GM12878 (cell line): ENCODE data around the gene PPP1R14D. TPM values are rescaled to one million over a fixed set of nuclear protein-coding genes. Genes with fewer than 3 reads are reported as not detected.

ENCODE experiments used
- ATAC-seq: fragments of 200-7000 bp; cut with Tn5 transposase; 3 replicates; pipeline ENCODE4 v1.9.1; 2020; ENCODE audit warnings: mild to moderate bottlenecking, moderate library complexity
- BruUV-seq: library from RNA; stranded (reverse); fragments of 400-500 nt; replicated peaks from 2 replicates; lab custom pipeline; 2021; lab: Mats Ljungman, UMichigan
- CTCF ChIA-PET: fragments of 300-600 bp; sonication (Branson Sonifier 250); formaldehyde crosslinking; extraction: SDS; loops from one replicate; lab custom pipeline; 2021; ENCODE audit warnings: inconsistent platforms; lab: Yijun Ruan, JAX
- POLR2A ChIA-PET: fragments of 350-600 bp; formaldehyde crosslinking; extraction: SDS; loops from one replicate; lab custom pipeline; 2021; ENCODE audit warnings: inconsistent platforms; lab: Charles Lee
- RAD21 ChIA-PET: fragments of 300-600 bp; sonication (Branson Sonifier 250); formaldehyde crosslinking; loops from one replicate; lab custom pipeline; 2023; ENCODE audit warnings: antibody characterized with exemption; ENCODE audit not compliant: unreplicated experiment; lab: Charles Lee
- SMC1A ChIA-PET: fragments of 300-600 bp; sonication (Branson Sonifier 250); formaldehyde crosslinking; loops from one replicate; lab custom pipeline; 2023; ENCODE audit not compliant: unreplicated experiment, uncharacterized antibody; lab: Charles Lee
- DNase-seq: peaks from one replicate; pipeline ENCODE4 v3.0.0-alpha.2; 2011; ENCODE audit warnings: low read depth, low spot score
- FAIRE-seq: peaks from 3 replicates; lab custom pipeline; 2011; peaks lifted over from hg19 to GRCh38; lab: Jason Lieb, UNC
- H2AFZ ChIP-seq: 2 replicates; pipeline ENCODE4 v1.6.0; 2011; ENCODE audit warnings: low read depth, low read length, control low read depth; ENCODE audit not compliant: control insufficient read depth
- H3K27ac ChIP-seq: 2 replicates; pipeline ENCODE4 v1.5.1; 2011; ENCODE audit warnings: control low read depth; ENCODE audit not compliant: control insufficient read depth, insufficient read depth
- H3K27me3 ChIP-seq, 2 experiments: replicated peaks in 1 of 2; 2 replicates each; pipeline versions ENCODE4 v1.6.0 to v1.6.1; 2011; ENCODE audit warnings: low read length in 1 of 2; ENCODE audit not compliant: control insufficient read depth in 2 of 2, insufficient read depth in 2 of 2
- H3K36me3 ChIP-seq, 2 experiments: 2 replicates each; pipeline ENCODE4 v1.5.1; 2011; ENCODE audit warnings: low read length in 1 of 2; ENCODE audit not compliant: control insufficient read depth in 2 of 2, insufficient read depth in 2 of 2
- H3K4me1 ChIP-seq: 2 replicates; pipeline ENCODE4 v1.6.1; 2011; ENCODE audit warnings: mild to moderate bottlenecking, low read length, moderate library complexity, mixed read lengths; ENCODE audit not compliant: control insufficient read depth, insufficient read depth
- H3K4me2 ChIP-seq: 2 replicates; pipeline ENCODE4 v1.6.0; 2011; ENCODE audit warnings: control low read depth; ENCODE audit not compliant: control insufficient read depth, insufficient read depth
- H3K4me3 ChIP-seq: fragments of 200-600 bp; sonication (generic); 2 replicates; pipeline ENCODE4 v1.5.1; 2016
- H3K79me2 ChIP-seq: 2 replicates; pipeline ENCODE4 v1.6.0; 2011; ENCODE audit warnings: low read length; ENCODE audit not compliant: control insufficient read depth, insufficient read depth
- H3K9ac ChIP-seq: 2 replicates; pipeline ENCODE4 v1.8.0; 2011; ENCODE audit warnings: low read length, control low read depth, mixed read lengths; ENCODE audit not compliant: control insufficient read depth, insufficient read depth
- H3K9me3 ChIP-seq: replicated peaks from 3 replicates; pipeline ENCODE4 v1.5.1; 2011; ENCODE audit warnings: mild to moderate bottlenecking, low read length; ENCODE audit not compliant: control insufficient read depth, insufficient read depth
- H4K20me1 ChIP-seq: 2 replicates; pipeline ENCODE4 v1.6.0; 2011; ENCODE audit not compliant: control insufficient read depth, insufficient read depth
- CBFB ChIP-seq: IDR thresholded peaks from 2 replicates; pipeline ENCODE4 v1.6.1; 2016; ENCODE audit warnings: antibody characterized with exemption, low read depth
- CREB1 ChIP-seq: IDR thresholded peaks from 2 replicates; pipeline ENCODE4 v1.6.1; 2012; ENCODE audit warnings: low read depth, mild to moderate bottlenecking, inconsistent platforms
- EED ChIP-seq: sonication (generic); IDR thresholded peaks from 2 replicates; pipeline ENCODE4 v1.6.1; 2016; ENCODE audit warnings: antibody characterized with exemption, low read depth
- GATAD2B ChIP-seq: fragments of 450-650 bp; conservative IDR thresholded peaks from 2 replicates; pipeline ENCODE4 v1.6.1; 2017; ENCODE audit warnings: low read depth, mild to moderate bottlenecking, moderate library complexity
- HDGF ChIP-seq: fragments of 450-650 bp; IDR thresholded peaks from 2 replicates; pipeline ENCODE4 v1.6.1; 2016; ENCODE audit warnings: antibody characterized with exemption
- IKZF1 ChIP-seq: fragments of 450-650 bp; conservative IDR thresholded peaks from 2 replicates; pipeline ENCODE4 v1.6.1; 2017; ENCODE audit warnings: antibody characterized with exemption, mild to moderate bottlenecking
- RCOR1 ChIP-seq: conservative IDR thresholded peaks from 2 replicates; pipeline ENCODE4 v1.6.1; 2012; ENCODE audit warnings: low read depth, low read length, improper control_type of control experiment
- SMARCA5 ChIP-seq: fragments of 450-650 bp; IDR thresholded peaks from 2 replicates; pipeline ENCODE4 v1.6.1; 2017; ENCODE audit warnings: mild to moderate bottlenecking
- ZNF24 ChIP-seq: fragments of 450-650 bp; IDR thresholded peaks from 2 replicates; pipeline ENCODE4 v1.6.1; 2017; ENCODE audit warnings: antibody characterized with exemption, mild to moderate bottlenecking
- whole genome bisulfite sequencing: methylation state at CpG from one replicate; pipeline ENCODE4 v1.1.6; 2016; ENCODE audit warnings: low lambda C conversion rate; ENCODE audit not compliant: insufficient replicate concordance, insufficient coverage; ENCODE audit errors: missing lambda C conversion rate; 5-methylcytosine and 5-hydroxymethylcytosine counted together
- in situ Hi-C: fragments of 300-500 bp; cut with MboI; formaldehyde crosslinking; loops from 9 replicates; pipeline ENCODE4 v1.14.3; 2018; ENCODE audit warnings: mixed read lengths
- intact Hi-C: fragments of 100-400 bp; cut with micrococcal nuclease; formaldehyde crosslinking; loops from one replicate; pipeline ENCODE4 v1.14.2; 2022; ENCODE audit not compliant: unreplicated experiment
- polyA plus RNA-seq, 11 experiments: library from polyadenylated mRNA; depleted of rRNA in 4 of 11; unstranded in 6 of 11; stranded (reverse) in 5 of 11; fragments of >200 nt; fragmentation: Nextera tagmentation in 4 of 11; fragmentation: Illumina TruSeq in 1 of 11; extraction: Ambion mirVana in 4 of 11; extraction: Trizol in 1 of 11; gene quantifications; 1 replicate in 1 of 11; 2 replicates in 10 of 11; pipeline versions ENCODE4 v1.2.1 to v1.2.3, GENCODE V29; 2011 to 2016; ENCODE audit warnings: inconsistent platforms in 2 of 11, missing spikeins in 2 of 11, low read depth in 1 of 11
- total RNA-seq, 4 experiments: library from RNA; depleted of rRNA in 3 of 4; stranded (reverse); fragments of >200 nt in 3 of 4; fragmentation: Illumina TruSeq in 1 of 4; extraction: Trizol in 1 of 4; gene quantifications; 2 replicates each; pipeline versions ENCODE4 v1.2.1 to v1.2.3, GENCODE V29; 2013 to 2021
- TF ChIP-seq, protein P1 (sequence below): fragments of 450-650 bp; IDR thresholded peaks from 2 replicates; pipeline ENCODE4 v1.6.1; 2017; ENCODE audit warnings: mild to moderate bottlenecking, moderate library complexity
- TF ChIP-seq, protein P2 (sequence below): IDR thresholded peaks from 2 replicates; pipeline ENCODE4 v1.6.1; 2012; ENCODE audit warnings: low read depth, low read length, improper control_type of control experiment
- TF ChIP-seq, protein P3 (sequence below): fragments of 450-650 bp; IDR thresholded peaks from 2 replicates; pipeline ENCODE4 v1.6.1; 2017; ENCODE audit warnings: low read depth, mild to moderate bottlenecking, moderate library complexity
- TF ChIP-seq, protein P4 (sequence below): fragments of 450-650 bp; IDR thresholded peaks from 2 replicates; pipeline ENCODE4 v1.6.1; 2014; ENCODE audit warnings: mild to moderate bottlenecking
- TF ChIP-seq, protein P5 (sequence below): fragments of 450-650 bp; IDR thresholded peaks from 2 replicates; pipeline ENCODE4 v1.6.1; 2016; ENCODE audit warnings: mild to moderate bottlenecking

The PPP1R14D gene
- total and polyA plus RNA-seq, 10 of the 15 experiments (the other 5 are each of a cell fraction or from before 2014, with no cell fraction given): 0.10 TPM; not detected in 9

DNA sequence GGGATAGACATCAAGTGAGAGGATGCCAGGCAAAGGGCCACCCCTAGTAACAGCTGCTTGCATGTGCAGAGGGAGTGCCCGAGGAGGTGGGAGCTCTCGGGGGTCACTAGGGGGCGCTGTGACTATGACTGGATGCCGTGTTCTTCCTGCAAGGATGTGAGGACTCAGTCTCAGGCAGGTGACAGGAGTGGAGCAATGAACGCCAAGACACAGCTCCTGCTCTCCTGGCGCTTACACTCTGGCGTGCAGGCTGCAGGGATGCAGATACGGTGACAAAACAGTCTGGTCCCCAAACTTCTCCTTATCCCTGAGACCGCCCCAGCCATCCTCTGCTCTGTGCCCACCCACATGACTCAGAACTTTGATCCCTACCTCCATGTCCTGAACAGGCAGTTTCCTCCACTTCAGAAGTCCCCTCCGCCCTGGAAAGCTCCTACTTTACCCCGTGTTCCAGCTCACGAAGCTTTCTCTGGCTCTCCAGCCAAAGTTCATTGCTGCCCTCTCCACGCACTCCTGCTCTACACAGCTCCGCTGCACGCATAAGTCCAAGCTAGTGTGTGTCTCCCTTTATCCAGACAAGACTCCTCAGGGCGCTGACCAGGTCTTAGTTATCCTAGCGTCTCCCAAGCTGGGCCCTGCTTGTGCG lies 30.8 kb upstream of the PPP1R14D start:
- POLR2A ChIA-PET: interaction anchor here (0.6 to 1.3 kb wide), 8 partner anchors 12 to 180 kb away, joined by 3 to 5 read pairs (median 3); partner anchors contain the start of gene SPINT1
- FAIRE-seq (peak; percentile 96), ATAC-seq (peak; percentile 94), DNase-seq (no peak)
- no TSS peak for BruUV-seq
- WGBS: 33% methylated on average over 18 of the region's 18 CpGs
- RAD21 ChIA-PET: interaction anchor here (0.5 to 4.0 kb wide), 12 partner anchors 14 to 577 kb away, joined by 3 to 41 read pairs (median 4); partner anchors contain the start of genes DNAJC17, SPINT1 and ZFYVE19
- H3K36me3 ChIP-seq: peaks cover 0 to under 1% of the 10 kb centered on the region in 2 experiments; a peak in 2 of 4 replicates
- peaks cover 4% of the 10 kb centered on the region for H3K4me1 ChIP-seq
- SMC1A ChIA-PET: interaction anchor here (0.8 to 8.5 kb wide), 16 partner anchors 9 to 685 kb away, joined by 3 to 290 read pairs (median 6); partner anchors contain the start of genes DNAJC17, RHOV, RPAP1 and SPINT1
- H4K20me1 ChIP-seq: no peaks in the 10 kb centered on the region
- H3K27me3 ChIP-seq: no peaks in the 10 kb centered on the region
- no peak overlapping the region for H3K27ac ChIP-seq
- peak overlapping the region; percentile 70 for H2AFZ ChIP-seq
- H3K4me2 ChIP-seq: no peak overlapping the region; the same call in 1 of the 2 replicates
- no peak overlapping the region for H3K9ac ChIP-seq
- no peaks in the 10 kb centered on the region for H3K9me3 ChIP-seq
- intact Hi-C loops (loop anchor here (2.0 kb wide), 1 partner anchor 13 kb away; no protein-coding TSS in a partner anchor), in situ Hi-C loops (loop anchor here (5.0 kb wide), 1 partner anchor 33 kb away; the partner anchor contains the start of gene VPS18)
- no peak overlapping the region for H3K4me3 ChIP-seq
- no peaks in the 10 kb centered on the region for H3K79me2 ChIP-seq
- CTCF ChIA-PET: interaction anchor here (0.6 to 7.5 kb wide), 26 partner anchors 13 to 580 kb away, joined by 3 to 140 read pairs (median 4); partner anchors contain the start of genes DNAJC17, EXD1, SPINT1 and ZFYVE19
- TF ChIP-seq HDGF (peak; percentile 62; the same call in 1 of the 2 replicates), IKZF1 (peak; percentile 63), RCOR1 (0 out of 2 replicates have a peak, but pooled peaks have one; percentile 42), CREB1 (no peak), GATAD2B (no peak), EED (0 out of 2 replicates have a peak, but pooled peaks have one; percentile 37), ZNF24 (peak; percentile 55; the same call in 1 of the 2 replicates), SMARCA5 (peak; percentile 62; the same call in 1 of the 2 replicates), CBFB (no peak)
- TF ChIP-seq, protein P1, sequence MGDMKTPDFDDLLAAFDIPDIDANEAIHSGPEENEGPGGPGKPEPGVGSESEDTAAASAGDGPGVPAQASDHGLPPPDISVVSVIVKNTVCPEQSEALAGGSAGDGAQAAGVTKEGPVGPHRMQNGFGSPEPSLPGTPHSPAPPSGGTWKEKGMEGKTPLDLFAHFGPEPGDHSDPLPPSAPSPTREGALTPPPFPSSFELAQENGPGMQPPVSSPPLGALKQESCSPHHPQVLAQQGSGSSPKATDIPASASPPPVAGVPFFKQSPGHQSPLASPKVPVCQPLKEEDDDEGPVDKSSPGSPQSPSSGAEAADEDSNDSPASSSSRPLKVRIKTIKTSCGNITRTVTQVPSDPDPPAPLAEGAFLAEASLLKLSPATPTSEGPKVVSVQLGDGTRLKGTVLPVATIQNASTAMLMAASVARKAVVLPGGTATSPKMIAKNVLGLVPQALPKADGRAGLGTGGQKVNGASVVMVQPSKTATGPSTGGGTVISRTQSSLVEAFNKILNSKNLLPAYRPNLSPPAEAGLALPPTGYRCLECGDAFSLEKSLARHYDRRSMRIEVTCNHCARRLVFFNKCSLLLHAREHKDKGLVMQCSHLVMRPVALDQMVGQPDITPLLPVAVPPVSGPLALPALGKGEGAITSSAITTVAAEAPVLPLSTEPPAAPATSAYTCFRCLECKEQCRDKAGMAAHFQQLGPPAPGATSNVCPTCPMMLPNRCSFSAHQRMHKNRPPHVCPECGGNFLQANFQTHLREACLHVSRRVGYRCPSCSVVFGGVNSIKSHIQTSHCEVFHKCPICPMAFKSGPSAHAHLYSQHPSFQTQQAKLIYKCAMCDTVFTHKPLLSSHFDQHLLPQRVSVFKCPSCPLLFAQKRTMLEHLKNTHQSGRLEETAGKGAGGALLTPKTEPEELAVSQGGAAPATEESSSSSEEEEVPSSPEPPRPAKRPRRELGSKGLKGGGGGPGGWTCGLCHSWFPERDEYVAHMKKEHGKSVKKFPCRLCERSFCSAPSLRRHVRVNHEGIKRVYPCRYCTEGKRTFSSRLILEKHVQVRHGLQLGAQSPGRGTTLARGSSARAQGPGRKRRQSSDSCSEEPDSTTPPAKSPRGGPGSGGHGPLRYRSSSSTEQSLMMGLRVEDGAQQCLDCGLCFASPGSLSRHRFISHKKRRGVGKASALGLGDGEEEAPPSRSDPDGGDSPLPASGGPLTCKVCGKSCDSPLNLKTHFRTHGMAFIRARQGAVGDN: peak; percentile 46
- TF ChIP-seq, protein P2, sequence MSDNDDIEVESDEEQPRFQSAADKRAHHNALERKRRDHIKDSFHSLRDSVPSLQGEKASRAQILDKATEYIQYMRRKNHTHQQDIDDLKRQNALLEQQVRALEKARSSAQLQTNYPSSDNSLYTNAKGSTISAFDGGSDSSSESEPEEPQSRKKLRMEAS: peak; percentile 54; the same call in 1 of the 2 replicates
- TF ChIP-seq, protein P3, sequence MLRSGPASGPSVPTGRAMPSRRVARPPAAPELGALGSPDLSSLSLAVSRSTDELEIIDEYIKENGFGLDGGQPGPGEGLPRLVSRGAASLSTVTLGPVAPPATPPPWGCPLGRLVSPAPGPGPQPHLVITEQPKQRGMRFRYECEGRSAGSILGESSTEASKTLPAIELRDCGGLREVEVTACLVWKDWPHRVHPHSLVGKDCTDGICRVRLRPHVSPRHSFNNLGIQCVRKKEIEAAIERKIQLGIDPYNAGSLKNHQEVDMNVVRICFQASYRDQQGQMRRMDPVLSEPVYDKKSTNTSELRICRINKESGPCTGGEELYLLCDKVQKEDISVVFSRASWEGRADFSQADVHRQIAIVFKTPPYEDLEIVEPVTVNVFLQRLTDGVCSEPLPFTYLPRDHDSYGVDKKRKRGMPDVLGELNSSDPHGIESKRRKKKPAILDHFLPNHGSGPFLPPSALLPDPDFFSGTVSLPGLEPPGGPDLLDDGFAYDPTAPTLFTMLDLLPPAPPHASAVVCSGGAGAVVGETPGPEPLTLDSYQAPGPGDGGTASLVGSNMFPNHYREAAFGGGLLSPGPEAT: 0 out of 2 replicates have a peak, but pooled peaks have one; percentile 21
- TF ChIP-seq, protein P4, sequence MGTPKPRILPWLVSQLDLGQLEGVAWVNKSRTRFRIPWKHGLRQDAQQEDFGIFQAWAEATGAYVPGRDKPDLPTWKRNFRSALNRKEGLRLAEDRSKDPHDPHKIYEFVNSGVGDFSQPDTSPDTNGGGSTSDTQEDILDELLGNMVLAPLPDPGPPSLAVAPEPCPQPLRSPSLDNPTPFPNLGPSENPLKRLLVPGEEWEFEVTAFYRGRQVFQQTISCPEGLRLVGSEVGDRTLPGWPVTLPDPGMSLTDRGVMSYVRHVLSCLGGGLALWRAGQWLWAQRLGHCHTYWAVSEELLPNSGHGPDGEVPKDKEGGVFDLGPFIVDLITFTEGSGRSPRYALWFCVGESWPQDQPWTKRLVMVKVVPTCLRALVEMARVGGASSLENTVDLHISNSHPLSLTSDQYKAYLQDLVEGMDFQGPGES: no peak
- TF ChIP-seq, protein P5, sequence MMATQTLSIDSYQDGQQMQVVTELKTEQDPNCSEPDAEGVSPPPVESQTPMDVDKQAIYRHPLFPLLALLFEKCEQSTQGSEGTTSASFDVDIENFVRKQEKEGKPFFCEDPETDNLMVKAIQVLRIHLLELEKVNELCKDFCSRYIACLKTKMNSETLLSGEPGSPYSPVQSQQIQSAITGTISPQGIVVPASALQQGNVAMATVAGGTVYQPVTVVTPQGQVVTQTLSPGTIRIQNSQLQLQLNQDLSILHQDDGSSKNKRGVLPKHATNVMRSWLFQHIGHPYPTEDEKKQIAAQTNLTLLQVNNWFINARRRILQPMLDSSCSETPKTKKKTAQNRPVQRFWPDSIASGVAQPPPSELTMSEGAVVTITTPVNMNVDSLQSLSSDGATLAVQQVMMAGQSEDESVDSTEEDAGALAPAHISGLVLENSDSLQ: peak; percentile 29; the same call in 1 of the 2 replicates
